ENCODE measurements around the gene CNTNAP2.

Gene CNTNAP2

DNA sequence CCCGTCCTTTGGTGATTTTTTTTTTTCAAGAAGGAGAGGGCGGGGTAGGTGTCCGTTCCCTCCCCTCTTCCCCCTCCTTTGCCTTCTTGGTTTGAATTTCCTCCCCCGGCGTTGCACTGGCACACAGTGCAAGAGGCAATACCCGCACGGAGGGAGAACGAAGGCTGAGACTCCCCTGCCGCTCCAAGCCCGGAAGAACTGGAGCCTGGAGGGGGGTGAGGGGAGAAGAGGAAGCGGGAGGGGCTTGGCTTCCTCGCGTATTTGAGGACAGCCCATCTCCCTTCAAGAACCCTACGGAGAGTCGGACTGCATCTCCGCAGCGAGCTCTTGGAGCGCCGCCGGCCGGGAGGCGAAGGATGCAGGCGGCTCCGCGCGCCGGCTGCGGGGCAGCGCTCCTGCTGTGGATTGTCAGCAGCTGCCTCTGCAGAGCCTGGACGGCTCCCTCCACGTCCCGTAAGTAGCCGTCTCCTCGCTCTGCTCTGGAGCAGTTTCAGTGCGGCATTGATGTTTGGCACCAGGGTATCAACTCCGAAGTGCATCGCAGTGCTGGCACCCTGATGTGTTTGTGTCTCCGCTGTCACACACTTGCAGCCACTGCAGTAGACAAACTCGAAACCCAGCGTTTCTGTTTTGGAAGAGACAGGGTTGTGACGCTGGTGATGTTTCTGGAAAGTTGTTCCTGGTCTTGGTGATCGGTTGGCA is at the start of gene CNTNAP2:
TSS of gene CNTNAP2 (plus strand) at position 281 of the 702 bp plus-strand sequence. CDS start at position 357, 76 bp downstream.
- FAIRE-seq, result no peak

GRCh38 chr7:146067880-146068279 is 48.7 kb upstream of the CNTNAP2 start:
- no peak for FAIRE-seq

GRCh38 chr7:146074195-146074765 is 42.3 kb upstream of the CNTNAP2 start:
- no peak for FAIRE-seq

GRCh38 chr7:146076344-146076743 is 40.3 kb upstream of the CNTNAP2 start:
- no peak for FAIRE-seq

GRCh38 chr7:146084086-146084485 is 32.5 kb upstream of the CNTNAP2 start:
- no peak for FAIRE-seq

GRCh38 chr7:146090023-146090645 is 26.5 kb upstream of the CNTNAP2 start:
- peak; percentile 5 for FAIRE-seq

DNA sequence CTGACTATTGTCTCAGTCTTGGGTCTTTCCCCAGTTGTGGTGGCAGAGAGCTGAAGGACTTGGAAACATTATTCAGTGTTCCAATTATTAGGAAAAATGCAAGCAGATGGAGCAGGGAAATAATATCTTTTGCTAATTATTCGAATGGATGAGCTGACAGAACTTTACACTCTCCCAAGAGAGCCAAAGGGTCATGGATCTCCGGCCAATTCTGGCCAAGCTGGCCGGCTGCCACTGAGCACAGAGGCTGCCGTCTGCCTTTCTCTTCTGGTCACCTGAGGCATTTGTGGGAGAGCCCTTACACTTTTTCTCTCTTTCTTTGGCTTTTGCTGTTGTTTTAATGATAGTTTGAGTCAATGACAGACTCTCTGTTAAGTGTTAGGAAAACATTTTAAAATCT is 22.2 kb upstream of the CNTNAP2 start:
- no peak for FAIRE-seq

- no peak for FAIRE-seq
These were observed 19.6 kb upstream of the CNTNAP2 start for GRCh38 chr7:146096994-146097393.

DNA sequence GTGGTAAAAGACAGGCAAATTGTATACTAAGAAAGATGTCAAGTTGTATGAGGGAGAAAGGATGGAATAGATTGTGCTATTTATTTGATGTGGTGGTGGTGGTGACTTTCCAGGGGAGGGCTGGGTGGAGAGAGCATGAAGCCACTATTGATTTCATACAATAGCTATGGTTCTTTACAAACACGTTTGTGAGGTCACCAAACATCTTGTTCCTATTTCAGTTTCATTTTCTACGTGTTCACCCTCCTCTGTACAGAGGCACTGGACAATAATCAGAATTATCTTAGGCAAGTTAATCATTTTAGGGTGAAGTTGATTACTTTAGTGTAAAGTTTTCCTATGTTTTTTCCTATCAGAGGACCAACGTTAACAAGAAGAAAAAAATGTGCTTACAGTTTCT is 10.3 kb upstream of the CNTNAP2 start:
- no peak for FAIRE-seq

DNA sequence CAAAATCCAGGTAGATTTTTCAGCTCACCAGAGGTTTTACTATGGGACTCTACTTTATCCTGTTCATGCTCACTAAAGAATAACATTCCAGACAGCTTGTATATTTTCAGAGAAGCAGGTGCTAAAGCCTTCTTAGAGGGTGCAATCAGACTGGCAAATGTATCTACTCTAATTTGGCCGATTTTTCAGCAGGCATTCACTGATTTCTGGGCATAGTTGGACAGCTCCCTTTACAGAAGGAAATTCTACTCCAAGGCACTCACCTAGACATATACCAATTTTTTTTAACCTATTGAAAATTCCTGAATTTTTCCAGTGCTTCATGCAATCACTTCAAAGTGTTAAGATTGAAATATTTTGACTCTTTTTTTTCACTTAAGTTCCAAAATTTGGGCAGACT is 3.8 kb upstream of the CNTNAP2 start:
- FAIRE-seq, result no peak

DNA sequence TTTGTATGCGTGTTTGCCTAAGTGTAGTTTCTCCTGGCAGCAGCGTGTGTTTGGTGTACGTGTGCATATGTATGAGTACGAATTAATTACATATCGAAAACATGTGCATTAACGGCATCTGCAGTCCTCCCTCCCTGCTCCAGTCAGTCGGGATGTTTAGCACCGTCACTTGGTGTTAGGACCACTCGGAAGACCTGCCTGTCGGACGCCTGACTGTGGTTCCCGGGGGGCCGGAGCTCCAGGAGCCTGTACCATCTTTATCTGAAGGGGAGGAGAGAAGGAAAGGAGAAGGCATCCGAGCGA is 1.1 kb upstream of the CNTNAP2 start:
- FAIRE-seq, result no peak

- no peak for FAIRE-seq
These were observed 615 bp upstream of the CNTNAP2 start for GRCh38 chr7:146115851-146116520.

GRCh38 chr7:146117576-146117975 is 975 bp downstream of the CNTNAP2 start:
- no peak for FAIRE-seq

- no peak for FAIRE-seq
These were observed 2.4 kb downstream of the CNTNAP2 start for GRCh38 chr7:146119002-146119401.

- no peak for FAIRE-seq
These were observed 7.1 kb downstream of the CNTNAP2 start for GRCh38 chr7:146123715-146124114.

DNA sequence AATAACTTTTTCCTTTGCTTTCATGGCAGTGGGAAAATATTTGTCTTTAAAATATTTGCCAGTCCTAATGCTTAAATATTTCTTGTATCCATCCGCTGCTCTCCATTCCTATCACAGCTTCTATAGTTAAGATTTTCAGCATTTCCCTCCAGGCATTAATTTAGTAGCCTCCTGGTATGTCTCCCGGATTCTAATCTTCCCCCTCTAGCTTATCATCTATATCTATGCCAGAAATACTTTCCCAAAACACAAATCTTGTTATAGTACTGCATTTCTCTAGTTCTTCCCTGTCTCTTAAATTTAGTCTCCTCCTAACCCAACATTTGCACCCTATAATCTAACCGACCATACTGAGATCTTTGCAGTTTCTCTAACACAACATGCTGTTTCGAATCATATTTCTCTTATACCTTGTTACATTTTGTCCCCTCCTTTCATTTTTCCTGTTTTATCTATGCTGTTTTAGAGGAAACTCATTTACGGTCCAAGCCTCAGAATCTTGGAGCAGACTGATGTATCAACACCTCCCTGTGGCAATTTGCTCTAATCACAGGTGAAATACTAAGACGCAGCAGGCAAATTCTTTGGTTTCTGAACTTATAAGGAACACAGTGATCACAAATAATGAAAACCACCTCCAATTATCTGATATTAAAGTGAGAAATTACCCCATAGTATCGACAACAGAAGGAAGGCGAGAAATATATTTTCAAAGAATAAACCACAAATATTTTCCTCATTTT is 10.3 kb downstream of the CNTNAP2 start:
- FAIRE-seq, result no peak

- no peak for FAIRE-seq
These were observed 12.7 kb downstream of the CNTNAP2 start for GRCh38 chr7:146129296-146129695.

DNA sequence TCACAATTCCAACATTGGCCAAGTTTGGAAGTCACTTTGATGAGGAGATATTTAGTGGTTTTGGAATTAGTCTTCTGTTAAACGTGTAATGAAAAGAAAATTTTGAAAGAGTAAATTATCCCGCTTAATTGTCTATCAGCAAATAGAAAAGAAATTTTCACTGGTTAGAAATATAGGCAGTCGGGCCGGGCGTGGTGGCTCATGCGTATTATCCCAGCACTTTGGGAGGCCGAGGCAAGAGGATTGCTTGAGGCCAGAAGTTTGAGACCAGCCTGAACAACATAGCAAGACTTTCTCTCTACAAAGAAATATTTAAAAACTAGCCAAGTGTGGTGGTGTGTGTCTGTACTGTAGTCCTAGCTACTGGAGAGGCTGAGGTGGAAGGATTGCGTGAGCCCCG is 13.4 kb downstream of the CNTNAP2 start:
- FAIRE-seq, result no peak

GRCh38 chr7:146131701-146132100 is 15.1 kb downstream of the CNTNAP2 start:
- no peak for FAIRE-seq

DNA sequence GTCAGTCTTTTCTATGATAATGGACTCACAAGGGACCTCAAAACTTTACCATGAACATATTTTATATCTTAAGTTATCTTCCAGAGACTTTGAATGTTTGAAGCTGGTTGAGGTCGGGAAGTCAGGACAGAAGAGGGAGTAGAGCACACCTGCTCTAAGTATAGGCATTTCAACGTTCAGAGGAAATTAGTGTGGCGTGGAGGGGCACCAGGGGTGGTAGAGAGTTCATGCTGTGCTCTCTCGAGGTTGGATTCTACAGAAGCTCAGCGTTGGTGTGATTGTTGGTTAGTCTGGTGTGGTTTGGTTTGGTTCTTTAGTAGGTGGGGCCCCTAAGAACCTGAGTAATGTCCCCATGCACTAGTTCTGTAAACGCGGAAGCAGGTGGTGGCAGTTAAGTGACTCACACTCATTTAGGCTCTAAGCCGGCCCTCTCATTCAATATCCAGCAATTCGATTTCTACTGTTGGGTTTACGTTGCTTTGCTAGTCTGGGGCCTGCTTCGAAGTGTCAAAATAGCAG is 19.8 kb downstream of the CNTNAP2 start:
- FAIRE-seq, result no peak

DNA sequence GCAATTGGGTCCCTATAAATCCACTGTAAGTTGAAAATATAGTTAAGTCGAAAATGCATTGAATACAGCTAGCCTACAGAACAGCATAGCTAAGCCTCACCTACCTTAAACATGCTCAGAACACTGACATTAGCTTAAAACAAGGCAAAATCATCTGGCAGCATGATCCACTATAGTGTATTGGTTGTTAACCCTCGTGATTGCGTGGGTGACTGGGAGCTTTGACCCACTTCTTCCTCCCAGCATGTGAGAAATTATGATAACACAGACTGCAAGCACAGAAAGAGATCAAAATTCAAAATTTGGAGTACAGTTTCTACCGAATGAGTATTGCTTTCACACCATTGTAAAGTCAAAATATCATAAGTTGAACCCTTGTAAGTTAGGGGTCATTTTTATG is 22.3 kb downstream of the CNTNAP2 start:
- FAIRE-seq, result no peak

GRCh38 chr7:146146831-146147486 is 30.4 kb downstream of the CNTNAP2 start:
- FAIRE-seq, result no peak
